Psoas muscle (tissue), 8 donors: ENCODE measurements around the gene DNMT3B. TPM values are rescaled to one million over a fixed set of nuclear protein-coding genes. Genes with fewer than 3 reads are reported as not detected.
A peak's percentile ranks its signal among the peaks of the same experiment; 100 is the strongest.

Experiments
- ATAC-seq, 4 donors: fragments of 200-7000 bp; cut with Tn5 transposase; one replicate each; pipeline ENCODE4 v1.9.1; 2020; ENCODE audit warnings: moderate library complexity in 3 of 4, mild to moderate bottlenecking in 2 of 4
- DNase-seq, 2 donors: peaks; one replicate each; pipeline ENCODE4 v3.0.0-alpha.2; 2020
- H3K27ac ChIP-seq: fragments of 200-600 bp; one replicate; pipeline ENCODE4 v1.8.0; 2022
- H3K27me3 ChIP-seq, 3 donors: fragments of 200-600 bp in 1 of 3; one replicate each; pipeline versions ENCODE4 v1.6.1 to v1.8.0; 2013 to 2022; ENCODE audit warnings: low read length in 2 of 3, mild to moderate bottlenecking in 2 of 3, moderate library complexity in 1 of 3; ENCODE audit not compliant: insufficient read depth in 3 of 3
- H3K36me3 ChIP-seq, 2 donors: fragments of 200-600 bp in 1 of 2; one replicate each; pipeline versions ENCODE4 v1.6.1 to v1.8.0; 2013 to 2022; ENCODE audit warnings: low read depth in 1 of 2, mild to moderate bottlenecking in 1 of 2, moderate library complexity in 1 of 2; ENCODE audit not compliant: insufficient read depth in 1 of 2
- H3K4me1 ChIP-seq: fragments of 200-600 bp; one replicate; pipeline ENCODE4 v1.8.0; 2022
- H3K4me3 ChIP-seq: fragments of 200-600 bp; one replicate; pipeline ENCODE4 v1.8.0; 2022; ENCODE audit warnings: mild to moderate bottlenecking
- H3K9me3 ChIP-seq: fragments of 200-600 bp; one replicate; pipeline ENCODE4 v1.8.0; 2022
- WGBS, 3 donors: extraction: QIAGEN DNeasy Blood & Tissue Kit; methylation state at CpG; one replicate each; pipeline versions ENCODE4 v1.1.6 to v1.1.7; 2013; 5-methylcytosine and 5-hydroxymethylcytosine counted together
- intact Hi-C, 2 donors: fragments of 100-400 bp; cut with DNase I; formaldehyde crosslinking; loops; one replicate each; pipeline versions ENCODE4 v1.11.0 to v1.14.2; 2022
- polyA plus RNA-seq, 3 donors: library from polyadenylated mRNA; stranded (reverse); fragments of 200-250 nt; gene quantifications; one replicate each; pipeline ENCODE4 v1.2.3, GENCODE V29; 2013
- total RNA-seq, 4 donors: library from RNA; stranded (reverse); fragmentation: NEBNext Ultra II Directional in 2 of 4; extraction: Animal tissue kit (Norgen Biotek cat#: 25700) in 2 of 4; gene quantifications; one replicate each; pipeline versions ENCODE4 v1.2.1 to v1.2.4, GENCODE V29; 2021 to 2023
- TF ChIP-seq, protein P1 (sequence below): fragments of 200-600 bp; IDR thresholded peaks from one replicate; pipeline ENCODE4 v1.8.0; 2022; ENCODE audit warnings: antibody characterized with exemption
- donor health status: healthy with polysubstance abuse.
- donor health status: DM: no; HTN: no; CAD: no; lungs with moderate emphysema.
- donor health status: Bipolar disorder and iron deficiency.
- donor health status: healthy.
- donor health status: DM: yes; HTN: yes; CAD: no.
- donor health status: DM: no; HTN: no; CAD: no.
- donor health status: DM: no; HTN: no; CAD: no.
- donor health status: DM: yes; HTN: yes; CAD: no.

DNMT3B gene
- total and polyA plus RNA-seq, 7 donors, result 0.08 to 0.64 (median 0.17) TPM

DNA sequence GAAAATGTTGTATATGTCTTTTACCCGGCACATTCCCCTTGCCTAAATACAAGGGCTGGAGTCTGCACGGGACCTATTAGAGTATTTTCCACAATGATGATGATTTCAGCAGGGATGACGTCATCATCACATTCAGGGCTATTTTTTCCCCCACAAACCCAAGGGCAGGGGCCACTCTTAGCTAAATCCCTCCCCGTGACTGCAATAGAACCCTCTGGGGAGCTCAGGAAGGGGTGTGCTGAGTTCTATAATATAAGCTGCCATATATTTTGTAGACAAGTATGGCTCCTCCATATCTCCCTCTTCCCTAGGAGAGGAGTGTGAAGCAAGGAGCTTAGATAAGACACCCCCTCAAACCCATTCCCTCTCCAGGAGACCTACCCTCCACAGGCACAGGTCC lies 46.3 kb downstream of the DNMT3B start:
- Histone ChIP-seq H3K4me1 (no peaks in the 10 kb centered on the region), H3K27me3 (no peaks in the 10 kb centered on the region), H3K4me3 (no peak overlapping the region), H3K9me3 (no peaks in the 10 kb centered on the region), H3K36me3 (no peaks in the 10 kb centered on the region), H3K27ac (no peak overlapping the region)
- WGBS, 3 donors, result 72 to 76% (median 73%) methylated on average over 4 of the region's 4 CpGs
- no peak for ATAC-seq
- intact Hi-C loops, result no loop called here
- no peak for DNase-seq
- TF ChIP-seq, protein P1, sequence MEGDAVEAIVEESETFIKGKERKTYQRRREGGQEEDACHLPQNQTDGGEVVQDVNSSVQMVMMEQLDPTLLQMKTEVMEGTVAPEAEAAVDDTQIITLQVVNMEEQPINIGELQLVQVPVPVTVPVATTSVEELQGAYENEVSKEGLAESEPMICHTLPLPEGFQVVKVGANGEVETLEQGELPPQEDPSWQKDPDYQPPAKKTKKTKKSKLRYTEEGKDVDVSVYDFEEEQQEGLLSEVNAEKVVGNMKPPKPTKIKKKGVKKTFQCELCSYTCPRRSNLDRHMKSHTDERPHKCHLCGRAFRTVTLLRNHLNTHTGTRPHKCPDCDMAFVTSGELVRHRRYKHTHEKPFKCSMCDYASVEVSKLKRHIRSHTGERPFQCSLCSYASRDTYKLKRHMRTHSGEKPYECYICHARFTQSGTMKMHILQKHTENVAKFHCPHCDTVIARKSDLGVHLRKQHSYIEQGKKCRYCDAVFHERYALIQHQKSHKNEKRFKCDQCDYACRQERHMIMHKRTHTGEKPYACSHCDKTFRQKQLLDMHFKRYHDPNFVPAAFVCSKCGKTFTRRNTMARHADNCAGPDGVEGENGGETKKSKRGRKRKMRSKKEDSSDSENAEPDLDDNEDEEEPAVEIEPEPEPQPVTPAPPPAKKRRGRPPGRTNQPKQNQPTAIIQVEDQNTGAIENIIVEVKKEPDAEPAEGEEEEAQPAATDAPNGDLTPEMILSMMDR, result no peak

DNA sequence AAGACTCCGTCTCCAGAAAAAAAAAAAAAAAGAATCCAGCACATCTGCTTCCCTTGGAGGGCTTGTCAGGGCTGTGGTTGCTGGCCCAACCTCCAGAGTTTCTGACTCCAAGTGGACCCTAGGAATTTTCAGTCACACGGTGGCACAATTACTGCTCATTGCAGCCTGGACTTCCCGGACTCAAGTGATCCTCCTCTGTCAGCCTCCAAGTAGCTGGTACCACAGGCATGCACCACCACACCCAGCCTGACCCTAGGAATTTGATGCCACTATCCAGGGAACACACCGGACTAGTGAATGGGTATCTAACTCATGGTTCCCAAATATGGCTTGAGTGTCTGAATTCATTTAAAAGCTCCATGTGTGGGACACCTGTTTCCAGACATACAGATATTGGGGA lies 47.7 kb downstream of the DNMT3B start:
- 83 to 91% (median 89%) methylated on average over 4 of the region's 4 CpGs for WGBS, 3 donors
- Histone ChIP-seq H3K27ac (no peak overlapping the region), H3K27me3 (no peaks in the 10 kb centered on the region), H3K4me3 (no peak overlapping the region), H3K4me1 (no peaks in the 10 kb centered on the region), H3K36me3 (no peaks in the 10 kb centered on the region), H3K9me3 (no peaks in the 10 kb centered on the region)
- ATAC-seq, result no peak
- intact Hi-C loops, result no loop called here
- no peak for DNase-seq
- TF ChIP-seq, protein P1, result no peak

DNA sequence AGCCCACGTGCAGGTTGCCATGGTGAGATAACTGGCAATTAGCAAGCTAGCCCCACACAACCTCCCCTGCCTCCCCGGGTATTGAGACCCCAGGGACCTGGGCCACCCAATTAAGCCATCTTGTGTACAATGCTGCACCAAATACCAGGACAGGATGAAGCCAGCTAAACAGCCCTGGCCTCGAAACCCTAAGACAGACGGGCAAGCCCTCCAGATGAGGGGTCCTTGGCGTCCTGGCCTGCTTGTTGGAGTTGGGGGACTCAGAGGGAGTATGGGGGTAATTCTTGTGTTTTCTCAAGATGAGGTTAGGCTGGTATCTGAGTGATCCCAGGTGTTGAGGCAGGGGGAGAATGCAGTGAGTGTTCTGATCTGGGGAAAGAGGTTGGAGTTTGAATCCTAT lies 48.8 kb downstream of the DNMT3B start:
- intact Hi-C loops, result no loop called here
- TF ChIP-seq, protein P1, result no peak
- no peaks in the 10 kb centered on the region for H3K27me3 ChIP-seq
- DNase-seq (no peak), ATAC-seq (no peak)
- H3K4me1 ChIP-seq, result no peaks in the 10 kb centered on the region
- no peak overlapping the region for H3K4me3 ChIP-seq
- no peaks in the 10 kb centered on the region for H3K9me3 ChIP-seq
- no peak overlapping the region for H3K27ac ChIP-seq
- WGBS, 3 donors, result 85 to 94% (median 92%) methylated on average over 5 of the region's 5 CpGs
- H3K36me3 ChIP-seq, result no peaks in the 10 kb centered on the region

DNA sequence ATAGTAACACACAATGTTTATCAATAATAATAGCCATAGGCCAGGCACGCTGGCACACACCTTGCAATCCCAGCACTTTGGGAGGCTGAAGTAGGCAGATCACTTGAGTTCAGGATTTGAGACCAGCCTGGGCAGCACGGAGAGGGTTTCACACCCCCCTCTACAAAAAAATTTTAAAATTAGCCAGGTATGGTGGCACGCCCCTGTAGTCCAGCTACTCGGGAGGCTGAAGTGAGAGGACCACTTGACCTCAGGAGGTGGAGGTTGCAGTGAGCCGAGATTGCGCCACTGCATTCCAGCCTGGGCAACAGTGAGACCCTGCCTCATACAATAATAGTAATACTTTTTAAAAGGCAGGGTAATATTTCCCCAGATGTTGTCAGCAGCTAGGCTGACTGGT lies 49.7 kb downstream of the DNMT3B start:
- no peaks in the 10 kb centered on the region for H3K27me3 ChIP-seq
- DNase-seq (no peak), ATAC-seq (no peak)
- no peaks in the 10 kb centered on the region for H3K36me3 ChIP-seq
- H3K9me3 ChIP-seq, result no peaks in the 10 kb centered on the region
- no peak overlapping the region for H3K27ac ChIP-seq
- TF ChIP-seq, protein P1, result no peak
- no peaks in the 10 kb centered on the region for H3K4me1 ChIP-seq
- intact Hi-C loops, result no loop called here
- H3K4me3 ChIP-seq, result no peak overlapping the region
- 87 to 91% (median 88%) methylated on average over 6 of the region's 6 CpGs for WGBS, 3 donors

DNA sequence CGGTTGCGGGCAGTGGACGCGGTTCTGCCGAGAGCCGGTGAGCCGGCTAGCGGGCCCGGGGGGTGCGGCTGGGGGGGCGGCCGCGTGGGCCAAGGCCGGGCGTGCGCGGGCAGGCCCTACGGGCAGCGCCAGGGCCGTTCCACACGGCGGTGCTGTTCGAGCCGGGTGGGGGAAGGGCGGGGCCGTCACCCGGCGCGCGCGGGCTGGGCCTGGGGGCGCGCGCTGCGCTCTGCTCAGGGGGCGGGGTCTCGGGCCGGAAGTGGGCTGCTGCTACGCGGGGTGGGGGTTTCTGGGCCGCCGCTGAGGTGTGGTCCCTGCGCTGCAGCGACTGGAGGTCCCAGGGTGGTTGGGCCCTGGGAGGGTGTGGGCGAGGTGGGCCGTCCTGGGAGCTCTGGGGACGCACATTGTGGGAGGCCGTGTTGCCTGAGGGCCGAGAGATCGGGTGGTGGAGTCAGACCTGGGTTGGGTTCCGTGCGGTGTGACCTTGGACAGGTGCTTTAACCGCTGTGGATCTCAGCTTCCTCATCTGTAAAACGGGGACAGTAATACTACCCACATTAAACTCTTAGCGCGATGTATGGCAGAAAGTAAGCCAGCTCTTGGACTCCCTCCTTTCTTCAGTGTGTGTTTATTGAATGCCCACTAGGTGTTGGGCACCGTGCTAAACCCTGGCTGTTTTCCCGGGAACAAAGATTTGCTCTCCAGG lies 58.0 kb downstream of the DNMT3B start:
- TF ChIP-seq, protein P1, result no peak
- WGBS, 3 donors, result 0 to 1% (median 1%) methylated on average over 36 to 58 of the region's 58 CpGs
- Histone ChIP-seq H3K36me3 (no peaks in the 10 kb centered on the region), H3K27ac (peak overlapping the region; percentile 90), H3K9me3 (no peaks in the 10 kb centered on the region), H3K27me3 (no peaks in the 10 kb centered on the region), H3K4me1 (peaks cover 45% of the 10 kb centered on the region), H3K4me3 (peak overlapping the region; percentile 82)
- DNase-seq (peak; percentile 78 to 89), ATAC-seq (peak; percentile 87 to 91 (median 89))
- intact Hi-C loops, result no loop called here
